Pancreas (tissue), 10 donors: ENCODE measurements around the gene MAMDC4. TPM values are rescaled to one million over a fixed set of nuclear protein-coding genes. Genes with fewer than 3 reads are reported as not detected.

ENCODE experiments used
- ATAC-seq, 4 donors: fragments of 200-7000 bp; cut with Tn5 transposase; one replicate each; pipeline versions ENCODE4 v1.8.0 to v1.9.1; 2020; ENCODE audit warnings: mild to moderate bottlenecking in 4 of 4, moderate library complexity in 4 of 4
- DNase-seq, 6 donors: peaks; one replicate each; pipeline ENCODE4 v3.0.0-alpha.2; 2020
- FAIRE-seq: peaks from 2 replicates; lab custom pipeline; 2012; peaks lifted over from hg19 to GRCh38; lab: Jason Lieb, UNC
- H3K27ac ChIP-seq, 4 donors: fragments of 200-600 bp; sonication (generic); 1 replicate in 3 of 4; 2 replicates in 1 of 4; pipeline versions ENCODE4 v1.5.0 to v1.8.0; 2020
- H3K27me3 ChIP-seq, 4 donors: fragments of 200-600 bp; one replicate each; pipeline ENCODE4 v1.8.0; 2021
- H3K36me3 ChIP-seq, 3 donors: fragments of 200-600 bp; sonication (generic) in 1 of 3; one replicate each; pipeline versions ENCODE4 v1.5.0 to v1.8.0; 2020 to 2021
- H3K4me1 ChIP-seq, 3 donors: fragments of 200-600 bp; one replicate each; pipeline ENCODE4 v1.8.0; 2021
- H3K4me3 ChIP-seq, 4 donors: fragments of 200-600 bp; sonication (generic) in 2 of 4; one replicate each; pipeline versions ENCODE4 v1.5.0 to v1.8.0; 2020 to 2021
- H3K9me3 ChIP-seq, 4 donors: fragments of 200-600 bp; one replicate each; pipeline ENCODE4 v1.8.0; 2021
- WGBS, 2 donors: extraction: QIAGEN DNeasy Blood & Tissue Kit; methylation state at CpG; one replicate each; pipeline ENCODE4 v1.1.7; 2013; 5-methylcytosine and 5-hydroxymethylcytosine counted together
- intact Hi-C, 3 donors: fragments of 100-400 bp; cut with DNase I; formaldehyde crosslinking; loops; one replicate each; pipeline versions ENCODE4 v1.11.1 to v1.14.2; 2022
- polyA plus RNA-seq, 2 donors: library from polyadenylated mRNA; stranded (reverse); fragments of 200-250 nt; gene quantifications; one replicate each; pipeline ENCODE4 v1.2.3, GENCODE V29; 2013
- total RNA-seq, 6 donors: library from RNA; stranded (reverse); fragmentation: NEBNext Ultra II Directional in 4 of 6; extraction: Animal tissue kit (Norgen Biotek cat#: 25700) in 4 of 6; gene quantifications; one replicate each; pipeline versions ENCODE4 v1.2.1 to v1.2.4, GENCODE V29; 2021 to 2023
- TF ChIP-seq, protein P1 (sequence below), 4 donors: fragments of 200-600 bp; sonication (generic) in 3 of 4; IDR thresholded peaks; one replicate each; pipeline versions ENCODE4 v1.5.0 to v1.8.0; 2021; ENCODE audit warnings: antibody characterized with exemption in 4 of 4
- donor health status: healthy with polysubstance abuse.
- donor health status: DM: no; HTN: no; CAD: no; lungs with moderate emphysema.
- donor health status: DM: no; HTN: no; CAD: no.
- donor health status: control.
- donor health status: control.
- donor health status: Bipolar disorder and iron deficiency.
- donor health status: DM: yes; HTN: yes; CAD: no.
- donor health status: DM: no; HTN: no; CAD: no.
- donor health status: DM: no; HTN: no; CAD: no.
- donor health status: DM: yes; HTN: yes; CAD: no.

MAMDC4 gene
- total and polyA plus RNA-seq, 8 donors, result 3.0 to 38.6 (median 5.4) TPM

GRCh38 chr9:136890661-136891060 lies 38.5 kb downstream of the MAMDC4 start:
- WGBS, 2 donors, result 84 to 91% methylated on average over 13 of the region's 13 CpGs
- no peaks in the 10 kb centered on the region for H3K27me3 ChIP-seq
- H3K27ac ChIP-seq, result no peak overlapping the region
- intact Hi-C loops, result no loop called here
- H3K4me1 ChIP-seq, result peaks cover 0 to 10% (median 1%) of the 10 kb centered on the region in 3 donors
- ATAC-seq (no peak), FAIRE-seq (no peak), DNase-seq (no peak)
- TF ChIP-seq, protein P1, sequence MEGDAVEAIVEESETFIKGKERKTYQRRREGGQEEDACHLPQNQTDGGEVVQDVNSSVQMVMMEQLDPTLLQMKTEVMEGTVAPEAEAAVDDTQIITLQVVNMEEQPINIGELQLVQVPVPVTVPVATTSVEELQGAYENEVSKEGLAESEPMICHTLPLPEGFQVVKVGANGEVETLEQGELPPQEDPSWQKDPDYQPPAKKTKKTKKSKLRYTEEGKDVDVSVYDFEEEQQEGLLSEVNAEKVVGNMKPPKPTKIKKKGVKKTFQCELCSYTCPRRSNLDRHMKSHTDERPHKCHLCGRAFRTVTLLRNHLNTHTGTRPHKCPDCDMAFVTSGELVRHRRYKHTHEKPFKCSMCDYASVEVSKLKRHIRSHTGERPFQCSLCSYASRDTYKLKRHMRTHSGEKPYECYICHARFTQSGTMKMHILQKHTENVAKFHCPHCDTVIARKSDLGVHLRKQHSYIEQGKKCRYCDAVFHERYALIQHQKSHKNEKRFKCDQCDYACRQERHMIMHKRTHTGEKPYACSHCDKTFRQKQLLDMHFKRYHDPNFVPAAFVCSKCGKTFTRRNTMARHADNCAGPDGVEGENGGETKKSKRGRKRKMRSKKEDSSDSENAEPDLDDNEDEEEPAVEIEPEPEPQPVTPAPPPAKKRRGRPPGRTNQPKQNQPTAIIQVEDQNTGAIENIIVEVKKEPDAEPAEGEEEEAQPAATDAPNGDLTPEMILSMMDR (IDR thresholded peaks at IDR 0.05), result no peak
- H3K9me3 ChIP-seq, result no peaks in the 10 kb centered on the region
- H3K4me3 ChIP-seq, result no peak overlapping the region
- no peaks in the 10 kb centered on the region for H3K36me3 ChIP-seq

GRCh38 chr9:136896027-136896426 lies 43.9 kb downstream of the MAMDC4 start:
- Histone ChIP-seq H3K9me3 (no peaks in the 10 kb centered on the region), H3K36me3 (no peaks in the 10 kb centered on the region), H3K27ac (no peak overlapping the region), H3K27me3 (no peaks in the 10 kb centered on the region), H3K4me3 (no peak overlapping the region), H3K4me1 (peaks cover 0 to 8% (median 0%) of the 10 kb centered on the region in 3 donors)
- TF ChIP-seq, protein P1 (IDR thresholded peaks at IDR 0.05), result no peak
- DNase-seq (no peak), ATAC-seq (no peak), FAIRE-seq (no peak)
- 86 to 94% methylated on average over 11 of the region's 11 CpGs for WGBS, 2 donors
- intact Hi-C loops, result no loop called here

DNA sequence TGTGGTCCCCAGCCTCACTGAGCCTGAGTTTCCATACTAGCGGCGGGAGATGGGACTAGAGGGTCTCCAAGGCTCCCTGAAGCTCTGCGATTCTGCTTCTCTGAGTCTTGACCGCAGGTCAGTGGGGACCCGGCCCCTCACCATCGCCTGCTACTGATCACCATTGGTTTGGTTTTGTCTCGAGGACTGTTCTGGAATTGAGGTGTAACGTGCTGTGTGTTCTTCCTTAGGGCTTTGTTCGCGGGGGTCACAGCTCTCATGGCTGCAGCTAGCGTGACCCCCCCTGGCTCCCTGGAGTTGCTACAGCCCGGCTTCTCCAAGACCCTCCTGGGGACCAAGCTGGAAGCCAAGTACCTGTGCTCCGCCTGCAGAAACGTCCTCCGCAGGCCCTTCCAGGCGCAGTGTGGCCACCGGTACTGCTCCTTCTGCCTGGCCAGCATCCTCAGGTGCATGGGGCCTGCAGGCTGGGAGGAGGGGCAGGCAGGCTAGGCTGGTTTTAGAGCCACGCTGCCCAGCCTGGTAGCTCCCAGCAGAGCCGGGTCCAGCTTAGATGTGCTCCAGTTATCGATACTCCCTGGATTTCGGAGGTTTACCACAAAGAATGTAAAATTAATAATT lies 46.4 kb downstream of the MAMDC4 start:
- peak in 1 of 6 donors; percentile 45 for DNase-seq
- intact Hi-C loops, result no loop called here
- Histone ChIP-seq H3K4me1 (peaks cover 15 to 32% (median 24%) of the 10 kb centered on the region in 3 donors), H3K27me3 (no peaks in the 10 kb centered on the region), H3K4me3 (no peak overlapping the region), H3K36me3 (no peaks in the 10 kb centered on the region), H3K9me3 (no peaks in the 10 kb centered on the region), H3K27ac (no peak overlapping the region)
- no peak for FAIRE-seq
- no peak for ATAC-seq
- TF ChIP-seq, protein P1 (IDR thresholded peaks at IDR 0.05), result no peak
- WGBS, 2 donors, result 94 to 96% methylated on average over 21 of the region's 21 CpGs

DNA sequence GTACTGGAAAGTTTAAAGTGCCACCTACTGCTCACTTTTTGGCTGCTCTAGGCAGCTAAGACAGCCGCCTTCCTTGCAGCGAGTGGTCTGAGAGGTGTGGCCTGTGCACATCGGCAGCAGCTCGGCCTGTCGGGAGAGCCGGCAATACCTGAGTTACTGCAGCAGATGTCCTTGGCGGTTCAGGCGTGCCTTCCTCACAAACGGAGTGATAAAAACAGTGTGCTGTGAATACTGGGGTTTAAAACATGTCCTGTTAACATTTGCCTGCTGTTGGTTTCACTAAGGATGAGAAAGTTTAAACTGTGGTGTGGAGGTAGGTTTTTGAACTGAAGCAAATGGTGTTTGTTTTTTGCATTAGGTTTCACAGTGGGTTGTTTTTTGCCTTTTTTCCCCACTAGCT lies 47.0 kb downstream of the MAMDC4 start:
- peak in 1 of 6 donors; percentile 32 for DNase-seq
- no peaks in the 10 kb centered on the region for H3K9me3 ChIP-seq
- intact Hi-C loops, result no loop called here
- H3K36me3 ChIP-seq, result no peaks in the 10 kb centered on the region
- no peak for ATAC-seq
- H3K4me1 ChIP-seq, result peaks cover 16 to 36% (median 24%) of the 10 kb centered on the region in 3 donors
- 35 to 61% methylated on average over 9 of the region's 9 CpGs for WGBS, 2 donors
- no peak overlapping the region for H3K4me3 ChIP-seq
- peak overlapping the region in 1 of 4 donors; percentile 20 for H3K27ac ChIP-seq
- TF ChIP-seq, protein P1 (IDR thresholded peaks at IDR 0.05), result no peak
- H3K27me3 ChIP-seq, result no peaks in the 10 kb centered on the region
- no peak for FAIRE-seq

- Histone ChIP-seq H3K4me3 (no peak overlapping the region), H3K4me1 (peaks cover 16 to 36% (median 24%) of the 10 kb centered on the region in 3 donors), H3K27me3 (no peaks in the 10 kb centered on the region), H3K27ac (peak overlapping the region; percentile 10 to 94 (median 82)), H3K36me3 (no peaks in the 10 kb centered on the region), H3K9me3 (no peaks in the 10 kb centered on the region)
- TF ChIP-seq, protein P1 (IDR thresholded peaks at IDR 0.05), result no peak
- 84% methylated on average over 10 of the region's 10 CpGs for WGBS, 2 donors
- ATAC-seq (no peak), DNase-seq (peak in 1 of 6 donors; percentile 35), FAIRE-seq (no peak)
- intact Hi-C loops, result no loop called here
Observed at GRCh38 chr9:136900556-136900955, 48.4 kb downstream of the MAMDC4 start.
